Cardiac fibroblast (primary cell): ENCODE data around the gene ARL4C.

Experiments
- DNase-seq, 2 donors: peaks; one replicate each; pipeline versions ENCODE4 v3.0.0 to v3.0.0-alpha.2; 2010; ENCODE audit warnings: low read depth in 2 of 2
- H3K4me3 ChIP-seq, 2 donors: replicated peaks in 1 of 2; 1 replicate in 1 of 2; 2 replicates in 1 of 2; pipeline ENCODE4 v1.5.1; 2011; ENCODE audit warnings: low read depth in 2 of 2, low read length in 2 of 2, mild to moderate bottlenecking in 2 of 2, moderate library complexity in 1 of 2
- CTCF ChIP-seq: IDR thresholded peaks from one replicate; pipeline ENCODE4 v1.5.1; 2011; ENCODE audit warnings: low read depth, mild to moderate bottlenecking, low read length, inconsistent platforms

The ARL4C gene

GRCh38 chr2:234467289-234467688 is 29.6 kb downstream of the ARL4C start:
- no peak overlapping the region for H3K4me3 ChIP-seq
- peak in 1 of 2 donors; percentile 85 for DNase-seq
- no peak for TF ChIP-seq CTCF

GRCh38 chr2:234464291-234464645 is 32.6 kb downstream of the ARL4C start:
- TF ChIP-seq CTCF, result no peak
- no peak overlapping the region for H3K4me3 ChIP-seq
- DNase-seq, result no peak

- no peak for DNase-seq
- H3K4me3 ChIP-seq, result no peak overlapping the region
- TF ChIP-seq CTCF, result no peak
Observed at GRCh38 chr2:234463626-234464290, 33.1 kb downstream of the ARL4C start.

- TF ChIP-seq CTCF, result no peak
- no peak for DNase-seq
- no peak overlapping the region for H3K4me3 ChIP-seq
Observed at GRCh38 chr2:234462218-234462992, 34.5 kb downstream of the ARL4C start.

- DNase-seq, result no peak
- no peak overlapping the region for H3K4me3 ChIP-seq
- no peak for TF ChIP-seq CTCF
Observed at GRCh38 chr2:234459401-234460009, 37.4 kb downstream of the ARL4C start.

- DNase-seq, result peak in 1 of 2 donors; percentile 59
- no peak for TF ChIP-seq CTCF
- H3K4me3 ChIP-seq, result no peak overlapping the region
Observed at GRCh38 chr2:234458466-234458865, 38.4 kb downstream of the ARL4C start.
